Activated T-cell treated with anti-CD3 and anti-CD28 coated beads for 1 hour (primary cell): ENCODE measurements around the gene SSRP1.
A peak's percentile ranks its signal among the peaks of the same experiment; 100 is the strongest.

Experiments used
- DNase-seq: peaks from one replicate; pipeline ENCODE4 v3.0.0-alpha.2; 2020; ENCODE audit warnings: low read depth

SSRP1 gene

DNA sequence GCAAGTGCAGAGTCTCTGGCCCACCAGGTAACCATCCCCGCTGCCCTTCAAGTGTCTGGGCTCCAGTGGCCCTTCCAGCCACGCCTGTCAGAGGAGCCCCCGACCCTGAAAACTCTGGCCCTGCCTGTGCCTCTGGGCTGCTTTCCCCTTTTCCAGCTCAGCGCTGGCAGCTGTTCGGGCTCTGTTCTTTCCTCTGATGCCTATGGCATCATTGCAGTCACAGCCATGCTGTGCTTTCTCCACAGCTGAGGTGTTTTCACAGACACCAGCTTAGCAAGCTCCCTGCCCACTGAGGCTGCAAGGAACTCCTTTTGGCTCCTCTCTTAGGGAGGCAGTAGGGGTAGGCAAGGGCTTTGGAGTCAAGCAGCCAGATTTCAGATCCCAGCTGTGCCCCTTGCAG lies 23.7 kb upstream of the SSRP1 start:
- DNase-seq, result no peak

DNA sequence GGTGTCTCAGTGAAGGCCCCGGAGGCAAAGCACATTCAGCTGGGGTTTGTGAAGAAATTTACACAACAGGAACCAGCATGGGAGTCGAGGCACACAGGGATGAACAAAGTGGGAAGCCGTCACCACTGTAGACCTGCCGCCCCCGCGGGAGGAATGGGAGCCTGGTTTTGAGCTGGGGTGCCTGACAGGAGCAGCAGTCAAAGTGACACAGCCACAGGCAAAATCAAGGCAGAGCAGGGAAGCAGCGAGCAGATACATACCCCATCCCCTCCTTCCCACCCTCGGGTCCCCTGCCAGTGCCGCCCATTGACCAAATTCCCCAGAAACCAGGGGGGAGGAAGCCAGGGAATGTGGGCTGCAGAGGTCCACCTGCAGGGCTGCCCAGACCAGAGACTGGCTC lies 23.3 kb upstream of the SSRP1 start:
- no peak for DNase-seq

GRCh38 chr11:57358543-57358961 lies 22.9 kb upstream of the SSRP1 start:
- DNase-seq, result no peak

GRCh38 chr11:57357856-57358255 lies 22.2 kb upstream of the SSRP1 start:
- DNase-seq, result no peak

GRCh38 chr11:57357310-57357709 lies 21.6 kb upstream of the SSRP1 start:
- no peak for DNase-seq

DNA sequence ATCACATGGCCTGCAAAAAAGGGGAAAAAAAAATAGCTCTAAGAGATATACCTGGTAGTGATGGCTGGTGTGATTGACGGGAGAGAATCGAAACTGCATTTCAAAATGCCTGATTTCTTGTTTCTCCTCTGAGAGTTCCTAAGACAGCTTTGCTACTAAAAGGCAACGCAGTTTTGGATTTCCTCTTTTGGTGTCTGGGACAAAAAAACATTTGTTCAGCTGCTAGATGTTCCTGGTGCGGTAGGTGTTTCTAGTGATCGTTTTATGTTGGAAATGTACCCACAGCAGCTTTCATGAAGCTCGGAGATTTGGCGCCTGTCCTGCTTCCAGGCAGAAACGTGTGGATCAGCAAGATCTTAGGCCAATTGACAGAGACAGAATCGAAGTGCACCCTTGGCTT lies 20.6 kb upstream of the SSRP1 start:
- no peak for DNase-seq

- no peak for DNase-seq
Measured at GRCh38 chr11:57354699-57355098, 19.0 kb upstream of the SSRP1 start.

GRCh38 chr11:57353852-57354251 lies 18.2 kb upstream of the SSRP1 start:
- DNase-seq, result no peak

DNA sequence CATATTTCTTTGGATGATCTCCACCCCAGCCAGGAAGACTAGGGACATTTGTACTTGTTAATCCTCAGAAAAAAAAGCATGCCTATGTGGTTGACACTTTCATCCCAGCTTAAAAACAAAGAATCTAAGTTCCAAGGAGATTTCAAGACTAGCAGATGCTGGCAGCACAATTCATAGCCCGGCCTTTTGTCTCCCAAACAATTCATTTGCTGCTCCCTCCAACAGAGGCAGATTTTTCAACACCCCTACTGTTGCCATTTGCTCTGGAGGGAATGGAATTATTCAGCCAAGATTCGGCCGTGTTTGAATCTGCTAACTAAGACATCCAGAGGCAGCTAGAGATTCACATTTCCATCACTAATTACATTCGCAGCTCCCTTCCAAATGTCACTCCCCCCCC lies 17.8 kb upstream of the SSRP1 start:
- no peak for DNase-seq

GRCh38 chr11:57353036-57353435 lies 17.3 kb upstream of the SSRP1 start:
- DNase-seq, result no peak

DNA sequence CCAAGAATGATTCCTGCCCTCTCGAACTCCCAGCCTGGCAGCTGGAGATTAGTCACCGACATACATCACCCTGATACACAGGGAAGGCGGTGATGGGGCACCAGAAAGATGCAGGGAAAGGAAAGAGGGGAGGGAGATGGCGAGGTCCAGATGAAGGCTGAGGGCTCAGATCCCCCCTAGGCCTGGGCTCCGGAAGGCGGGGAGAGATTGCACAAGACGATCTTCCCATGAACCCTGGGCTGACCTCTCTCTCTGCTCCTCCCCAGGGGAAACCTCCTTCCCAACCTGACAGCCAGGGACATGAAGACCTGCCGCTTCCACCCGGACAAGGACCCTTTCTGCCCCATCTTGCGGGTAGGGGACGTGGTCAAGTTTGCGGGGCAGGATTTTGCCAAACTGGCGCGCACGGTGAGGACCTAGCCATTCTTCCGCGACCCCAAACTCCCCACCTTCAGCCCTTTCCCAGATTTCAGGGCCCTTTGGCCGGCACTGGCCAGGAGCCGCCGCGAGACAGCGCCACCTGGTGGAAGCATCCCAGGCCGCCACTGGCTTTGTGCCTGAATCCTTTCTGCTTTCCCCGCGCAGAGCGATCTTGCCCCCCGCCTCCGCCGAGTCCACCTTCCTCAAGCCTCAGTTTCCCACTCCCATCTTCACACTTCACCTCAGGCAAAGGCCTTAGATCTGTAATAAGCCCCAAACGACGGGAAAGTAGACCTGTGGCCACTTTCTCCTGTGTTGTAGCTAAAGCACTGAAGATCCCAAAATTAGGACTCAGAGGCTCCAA lies 14.0 kb upstream of the SSRP1 start:
- DNase-seq, result peak; percentile 59

DNA sequence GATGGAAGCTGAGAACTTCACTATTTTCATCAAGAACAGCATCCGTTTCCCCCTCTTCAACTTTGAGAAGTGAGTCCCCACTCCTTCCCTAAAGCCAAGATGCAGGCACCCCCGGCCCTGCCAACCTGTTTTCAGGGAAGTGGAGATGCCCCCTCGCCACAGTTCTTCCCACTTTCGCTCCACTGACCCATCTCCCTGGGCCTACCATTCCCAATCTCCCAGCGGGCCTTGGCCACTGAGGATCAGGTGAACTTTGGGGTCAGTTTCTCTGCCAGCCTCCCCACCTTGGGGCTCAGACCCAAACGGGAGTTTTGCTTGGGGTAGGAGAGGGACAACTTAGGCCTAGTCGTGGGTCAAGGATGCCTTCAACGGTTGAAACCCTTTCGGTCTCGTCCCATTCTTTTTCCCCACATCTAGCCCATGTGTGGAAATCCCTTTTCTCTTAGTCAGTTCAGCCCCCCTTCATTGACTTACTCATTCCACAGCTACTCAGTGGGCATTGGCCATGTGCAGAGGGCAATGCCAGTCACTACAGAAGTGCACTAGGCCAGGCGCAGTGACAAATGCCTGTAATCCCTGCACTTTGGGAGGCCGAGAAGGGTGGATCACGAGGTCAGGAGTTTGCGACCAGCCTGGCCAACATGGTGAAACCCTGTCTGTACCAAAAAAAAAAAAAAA lies 13.1 kb upstream of the SSRP1 start:
- DNase-seq, result no peak

GRCh38 chr11:57348052-57348451 lies 12.4 kb upstream of the SSRP1 start:
- DNase-seq, result no peak

GRCh38 chr11:57347336-57347735 lies 11.6 kb upstream of the SSRP1 start:
- DNase-seq, result no peak

DNA sequence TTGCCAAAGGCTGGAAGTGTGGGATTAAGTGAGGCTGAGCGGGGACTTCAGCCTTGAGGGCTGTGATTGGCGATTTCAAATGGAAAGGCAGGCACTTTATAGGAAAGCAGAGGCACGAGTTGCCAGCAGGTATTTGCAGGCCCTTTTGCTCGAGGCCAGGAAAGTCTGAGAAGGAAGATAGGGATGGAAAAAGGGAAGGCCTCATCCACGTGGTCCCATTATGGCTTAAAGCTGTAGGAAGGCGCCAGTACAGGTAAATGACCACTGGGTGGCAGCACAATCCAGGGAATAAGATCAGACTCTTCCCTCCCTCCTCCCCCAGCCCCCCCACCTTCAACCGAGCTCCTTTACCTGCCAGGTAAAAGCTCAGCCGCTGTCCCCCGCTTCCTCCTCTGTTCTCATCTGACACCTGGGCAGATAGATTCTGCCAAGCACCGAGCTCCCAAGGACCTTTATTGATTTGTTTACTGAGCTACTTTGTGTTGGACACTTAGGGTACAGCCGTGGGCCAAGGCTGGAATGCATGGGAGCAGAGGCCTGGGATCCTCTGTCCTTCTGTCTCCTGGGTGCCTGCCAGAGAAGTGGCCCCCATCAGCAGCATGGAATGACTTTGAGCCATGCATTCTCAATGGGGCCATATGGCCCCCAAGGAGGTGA lies 10.0 kb upstream of the SSRP1 start:
- DNase-seq, result peak; percentile 66

DNA sequence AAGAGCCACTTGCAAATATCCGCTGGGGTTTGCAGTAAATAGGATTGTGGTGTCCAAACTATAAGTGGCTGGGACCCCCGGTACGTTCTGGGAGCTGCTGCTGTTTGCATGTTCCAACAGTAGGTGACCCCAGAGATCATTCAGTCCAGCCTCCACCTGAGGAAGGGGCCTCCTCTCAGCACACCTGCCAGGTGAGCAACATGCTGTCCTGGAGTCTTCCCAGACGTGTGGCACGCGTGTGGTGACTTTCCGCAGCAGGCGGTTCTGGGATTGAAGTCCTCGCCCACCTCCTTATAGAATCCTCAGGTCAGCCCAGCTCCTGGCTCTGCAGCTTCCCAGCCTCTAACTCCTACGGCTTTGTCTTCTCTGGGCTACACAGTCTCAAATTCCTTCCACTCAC lies 9.1 kb upstream of the SSRP1 start:
- DNase-seq, result no peak

DNA sequence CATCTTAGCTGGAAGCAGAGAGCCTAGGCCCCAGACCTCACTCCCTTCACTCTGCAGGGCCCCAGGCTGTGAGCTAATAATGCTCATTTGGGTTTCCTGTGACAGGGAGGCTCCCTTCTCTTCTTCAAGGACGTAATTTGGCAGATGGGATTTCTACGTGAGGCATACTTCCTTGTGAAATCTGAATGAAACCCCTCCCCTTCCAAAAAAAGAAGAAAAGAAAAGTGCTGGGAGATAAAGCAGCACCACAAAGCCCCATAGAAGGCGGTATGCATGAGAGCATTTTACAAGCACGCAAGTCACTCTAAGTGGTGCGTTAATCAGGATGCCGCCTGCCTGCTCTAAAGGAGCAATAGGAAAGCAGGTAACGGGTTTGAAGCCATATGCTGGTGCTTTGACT lies 8.1 kb upstream of the SSRP1 start:
- no peak for DNase-seq

DNA sequence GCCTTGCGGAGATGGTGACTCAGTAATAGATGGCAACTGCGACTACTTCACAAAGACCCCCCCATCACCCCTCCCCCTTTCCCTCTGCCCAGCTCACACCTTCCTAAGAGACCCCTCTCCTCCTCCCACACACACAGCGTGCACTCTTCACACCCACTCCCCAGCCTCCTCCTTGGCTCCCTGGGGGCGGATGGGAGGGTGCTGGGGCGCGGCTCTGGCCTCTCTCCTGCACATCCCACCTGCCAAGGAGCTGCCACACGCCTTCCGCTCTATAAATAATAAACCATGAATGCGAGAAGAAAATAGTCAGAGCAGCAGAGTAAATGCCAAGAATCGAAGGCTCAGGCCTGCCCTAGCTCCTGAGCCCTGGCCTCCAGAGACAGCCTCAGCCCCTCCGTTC lies 7.0 kb upstream of the SSRP1 start:
- no peak for DNase-seq

DNA sequence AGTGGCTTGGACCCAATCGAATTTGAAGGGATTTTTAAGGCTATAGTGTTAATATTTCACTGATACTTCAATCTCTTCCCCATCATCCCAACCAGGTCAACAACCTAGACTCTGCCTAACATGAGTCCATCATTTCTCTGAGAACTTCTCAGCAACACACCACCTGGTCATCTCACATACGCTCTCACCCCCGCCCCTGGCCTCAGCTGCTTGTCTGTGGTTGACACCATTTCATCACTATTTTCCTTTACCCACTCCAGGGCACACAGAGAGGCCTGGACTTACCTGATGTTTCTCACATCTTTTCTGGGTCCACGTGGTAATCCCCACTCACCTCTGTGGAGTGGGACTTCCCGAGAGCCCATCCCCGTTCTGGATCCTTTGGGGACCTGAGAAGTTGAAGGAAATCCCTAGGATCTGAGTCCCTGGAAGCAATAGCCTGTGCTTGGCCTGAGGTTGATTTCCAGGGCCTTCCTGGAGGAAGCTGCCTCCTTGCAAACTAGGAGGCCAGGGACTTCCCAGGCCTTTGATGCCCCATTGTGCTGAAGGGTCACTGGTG lies 5.6 kb upstream of the SSRP1 start:
- DNase-seq, result no peak

- no peak for DNase-seq
Measured at GRCh38 chr11:57340039-57340615, 4.4 kb upstream of the SSRP1 start.

- no peak for DNase-seq
Measured at GRCh38 chr11:57339328-57339727, 3.6 kb upstream of the SSRP1 start.

DNA sequence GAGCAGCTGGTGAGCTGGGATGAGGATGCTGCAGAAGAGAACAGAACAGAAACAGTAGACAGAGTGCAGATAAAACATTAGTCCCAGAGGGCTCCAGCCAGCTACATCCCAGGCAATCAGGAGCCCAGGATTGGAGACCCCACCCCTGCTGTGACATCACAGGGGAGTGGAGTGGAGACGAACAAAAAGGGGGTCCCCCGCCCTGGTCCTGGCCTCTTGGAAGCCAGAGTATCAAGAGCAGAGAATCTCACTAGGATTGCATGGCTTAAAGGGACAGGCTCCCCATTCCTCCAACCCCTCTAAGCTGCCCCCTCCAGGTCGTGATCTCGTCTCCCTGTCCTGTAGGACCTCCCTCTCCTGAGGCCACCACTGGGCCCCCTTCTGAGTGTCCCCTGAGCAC lies 2.5 kb upstream of the SSRP1 start, which contains the start of gene P2RX3:
TSS of gene P2RX3 (plus strand) at position 211 of the 400 bp plus-strand sequence. CDS start 199 bp downstream, outside the sequence.
- no peak for DNase-seq
